GM12878 (cell line): ENCODE data around the gene SLC6A2. TPM values are rescaled to one million over a fixed set of nuclear protein-coding genes. Genes with fewer than 3 reads are reported as not detected.

Experiments
- ATAC-seq: fragments of 200-7000 bp; cut with Tn5 transposase; 3 replicates; pipeline ENCODE4 v1.9.1; 2020; ENCODE audit warnings: mild to moderate bottlenecking, moderate library complexity
- BruUV-seq: library from RNA; stranded (reverse); fragments of 400-500 nt; replicated peaks from 2 replicates; lab custom pipeline; 2021; lab: Mats Ljungman, UMichigan
- CTCF ChIA-PET: fragments of 300-600 bp; sonication (Branson Sonifier 250); formaldehyde crosslinking; extraction: SDS; loops from one replicate; lab custom pipeline; 2021; ENCODE audit warnings: inconsistent platforms; lab: Yijun Ruan, JAX
- POLR2A ChIA-PET: fragments of 350-600 bp; formaldehyde crosslinking; extraction: SDS; loops from one replicate; lab custom pipeline; 2021; ENCODE audit warnings: inconsistent platforms; lab: Charles Lee
- RAD21 ChIA-PET: fragments of 300-600 bp; sonication (Branson Sonifier 250); formaldehyde crosslinking; loops from one replicate; lab custom pipeline; 2023; ENCODE audit warnings: antibody characterized with exemption; ENCODE audit not compliant: unreplicated experiment; lab: Charles Lee
- SMC1A ChIA-PET: fragments of 300-600 bp; sonication (Branson Sonifier 250); formaldehyde crosslinking; loops from one replicate; lab custom pipeline; 2023; ENCODE audit not compliant: unreplicated experiment, uncharacterized antibody; lab: Charles Lee
- DNase-seq: peaks from one replicate; pipeline ENCODE4 v3.0.0-alpha.2; 2011; ENCODE audit warnings: low read depth, low spot score
- FAIRE-seq: peaks from 3 replicates; lab custom pipeline; 2011; peaks lifted over from hg19 to GRCh38; lab: Jason Lieb, UNC
- H2AFZ ChIP-seq: 2 replicates; pipeline ENCODE4 v1.6.0; 2011; ENCODE audit warnings: low read depth, low read length, control low read depth; ENCODE audit not compliant: control insufficient read depth
- H3K27ac ChIP-seq: 2 replicates; pipeline ENCODE4 v1.5.1; 2011; ENCODE audit warnings: control low read depth; ENCODE audit not compliant: control insufficient read depth, insufficient read depth
- H3K27me3 ChIP-seq, 2 experiments: replicated peaks in 1 of 2; 2 replicates each; pipeline versions ENCODE4 v1.6.0 to v1.6.1; 2011; ENCODE audit warnings: low read length in 1 of 2; ENCODE audit not compliant: control insufficient read depth in 2 of 2, insufficient read depth in 2 of 2
- H3K36me3 ChIP-seq, 2 experiments: 2 replicates each; pipeline ENCODE4 v1.5.1; 2011; ENCODE audit warnings: low read length in 1 of 2; ENCODE audit not compliant: control insufficient read depth in 2 of 2, insufficient read depth in 2 of 2
- H3K4me1 ChIP-seq: 2 replicates; pipeline ENCODE4 v1.6.1; 2011; ENCODE audit warnings: mild to moderate bottlenecking, low read length, moderate library complexity, mixed read lengths; ENCODE audit not compliant: control insufficient read depth, insufficient read depth
- H3K4me2 ChIP-seq: 2 replicates; pipeline ENCODE4 v1.6.0; 2011; ENCODE audit warnings: control low read depth; ENCODE audit not compliant: control insufficient read depth, insufficient read depth
- H3K4me3 ChIP-seq: fragments of 200-600 bp; sonication (generic); 2 replicates; pipeline ENCODE4 v1.5.1; 2016
- H3K79me2 ChIP-seq: 2 replicates; pipeline ENCODE4 v1.6.0; 2011; ENCODE audit warnings: low read length; ENCODE audit not compliant: control insufficient read depth, insufficient read depth
- H3K9ac ChIP-seq: 2 replicates; pipeline ENCODE4 v1.8.0; 2011; ENCODE audit warnings: low read length, control low read depth, mixed read lengths; ENCODE audit not compliant: control insufficient read depth, insufficient read depth
- H3K9me3 ChIP-seq: replicated peaks from 3 replicates; pipeline ENCODE4 v1.5.1; 2011; ENCODE audit warnings: mild to moderate bottlenecking, low read length; ENCODE audit not compliant: control insufficient read depth, insufficient read depth
- H4K20me1 ChIP-seq: 2 replicates; pipeline ENCODE4 v1.6.0; 2011; ENCODE audit not compliant: control insufficient read depth, insufficient read depth
- CHD2 ChIP-seq: IDR thresholded peaks from 2 replicates; pipeline ENCODE4 v1.6.1; 2011; ENCODE audit warnings: low read depth, low read length, improper control_type of control experiment, borderline replicate concordance
- DPF2 ChIP-seq: fragments of 450-650 bp; IDR thresholded peaks from 2 replicates; pipeline ENCODE4 v1.6.1; 2017; ENCODE audit warnings: mild to moderate bottlenecking
- EED ChIP-seq: sonication (generic); IDR thresholded peaks from 2 replicates; pipeline ENCODE4 v1.6.1; 2016; ENCODE audit warnings: antibody characterized with exemption, low read depth
- FOXK2 ChIP-seq: fragments of 450-650 bp; IDR thresholded peaks from 2 replicates; pipeline ENCODE4 v1.6.1; 2017; ENCODE audit warnings: mild to moderate bottlenecking, moderate library complexity
- HCFC1 ChIP-seq: fragments of 150-350 bp; IDR thresholded peaks from 2 replicates; pipeline ENCODE4 v1.6.1; 2014; ENCODE audit warnings: low read length
- HDGF ChIP-seq: fragments of 450-650 bp; IDR thresholded peaks from 2 replicates; pipeline ENCODE4 v1.6.1; 2016; ENCODE audit warnings: antibody characterized with exemption
- IRF5 ChIP-seq: fragments of 450-650 bp; IDR thresholded peaks from 2 replicates; pipeline ENCODE4 v1.6.1; 2017; ENCODE audit warnings: borderline replicate concordance
- MAX ChIP-seq: IDR thresholded peaks from 2 replicates; pipeline ENCODE4 v1.6.1; 2012; ENCODE audit warnings: low read depth, low read length, improper control_type of control experiment
- NFYA ChIP-seq: IDR thresholded peaks from 2 replicates; pipeline ENCODE4 v1.6.1; 2011; ENCODE audit warnings: low read depth, mild to moderate bottlenecking, low read length, improper control_type of control experiment, borderline replicate concordance
- NR2C1 ChIP-seq: fragments of 450-650 bp; IDR thresholded peaks from 2 replicates; pipeline ENCODE4 v1.6.1; 2017; ENCODE audit warnings: antibody characterized with exemption, mild to moderate bottlenecking, moderate library complexity
- PAX8 ChIP-seq: fragments of 450-650 bp; IDR thresholded peaks from 2 replicates; pipeline ENCODE4 v1.6.1; 2017; ENCODE audit warnings: mild to moderate bottlenecking, moderate library complexity
- RCOR1 ChIP-seq: conservative IDR thresholded peaks from 2 replicates; pipeline ENCODE4 v1.6.1; 2012; ENCODE audit warnings: low read depth, low read length, improper control_type of control experiment
- SMARCA5 ChIP-seq: fragments of 450-650 bp; IDR thresholded peaks from 2 replicates; pipeline ENCODE4 v1.6.1; 2017; ENCODE audit warnings: mild to moderate bottlenecking
- STAT1 ChIP-seq: fragments of 450-650 bp; conservative IDR thresholded peaks from 2 replicates; pipeline ENCODE4 v1.6.1; 2014; ENCODE audit warnings: antibody characterized with exemption, mild to moderate bottlenecking
- YBX1 ChIP-seq: fragments of 450-650 bp; IDR thresholded peaks from 2 replicates; pipeline ENCODE4 v1.6.1; 2016; ENCODE audit warnings: antibody characterized with exemption
- WGBS: methylation state at CpG from one replicate; pipeline ENCODE4 v1.1.6; 2016; ENCODE audit warnings: low lambda C conversion rate; ENCODE audit not compliant: insufficient replicate concordance, insufficient coverage; ENCODE audit errors: missing lambda C conversion rate; 5-methylcytosine and 5-hydroxymethylcytosine counted together
- in situ Hi-C: fragments of 300-500 bp; cut with MboI; formaldehyde crosslinking; loops from 9 replicates; pipeline ENCODE4 v1.14.3; 2018; ENCODE audit warnings: mixed read lengths
- intact Hi-C: fragments of 100-400 bp; cut with micrococcal nuclease; formaldehyde crosslinking; loops from one replicate; pipeline ENCODE4 v1.14.2; 2022; ENCODE audit not compliant: unreplicated experiment
- polyA plus RNA-seq, 11 experiments: library from polyadenylated mRNA; depleted of rRNA in 4 of 11; unstranded in 6 of 11; stranded (reverse) in 5 of 11; fragments of >200 nt; fragmentation: Nextera tagmentation in 4 of 11; fragmentation: Illumina TruSeq in 1 of 11; extraction: Ambion mirVana in 4 of 11; extraction: Trizol in 1 of 11; gene quantifications; 1 replicate in 1 of 11; 2 replicates in 10 of 11; pipeline versions ENCODE4 v1.2.1 to v1.2.3, GENCODE V29; 2011 to 2016; ENCODE audit warnings: inconsistent platforms in 2 of 11, missing spikeins in 2 of 11, low read depth in 1 of 11
- total RNA-seq, 4 experiments: library from RNA; depleted of rRNA in 3 of 4; stranded (reverse); fragments of >200 nt in 3 of 4; fragmentation: Illumina TruSeq in 1 of 4; extraction: Trizol in 1 of 4; gene quantifications; 2 replicates each; pipeline versions ENCODE4 v1.2.1 to v1.2.3, GENCODE V29; 2013 to 2021
- TF ChIP-seq, protein P1 (sequence below): IDR thresholded peaks from 2 replicates; pipeline ENCODE4 v1.6.1; 2011; ENCODE audit warnings: low read depth, mild to moderate bottlenecking, low read length, moderate library complexity, borderline replicate concordance; ENCODE audit errors: extremely low read depth

SLC6A2 gene
- total and polyA plus RNA-seq, 10 of the 15 experiments (the other 5 are each of a cell fraction or from before 2014, with no cell fraction given): not detected

DNA sequence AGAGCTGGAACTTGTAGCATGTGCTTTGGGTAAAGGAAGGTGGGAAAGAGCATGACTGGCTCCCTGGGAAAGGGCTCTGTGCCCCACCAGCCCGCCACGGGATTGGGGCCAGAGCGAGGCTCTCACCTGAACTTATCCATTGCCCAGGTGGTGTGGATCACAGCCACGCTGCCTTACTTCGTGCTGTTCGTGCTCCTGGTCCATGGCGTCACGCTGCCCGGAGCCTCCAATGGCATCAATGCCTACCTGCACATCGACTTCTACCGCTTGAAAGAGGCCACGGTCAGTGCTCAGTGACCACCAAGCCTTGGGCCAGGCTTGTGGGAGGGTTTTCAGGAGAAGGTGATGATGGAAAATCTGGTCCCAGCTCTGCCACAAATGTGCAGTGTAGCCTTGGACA is 36.0 kb downstream of the SLC6A2 start:
- RAD21 ChIA-PET: no interaction called here
- WGBS: 42% methylated on average over 12 of the region's 12 CpGs

More for the DNA sequence above, 36.0 kb downstream of the SLC6A2 start:
- Histone ChIP-seq H3K79me2 (no peaks in the 10 kb centered on the region), H2AFZ (no peak overlapping the region), H3K4me1 (no peaks in the 10 kb centered on the region), H3K4me2 (no peak overlapping the region), H3K9me3 (no peaks in the 10 kb centered on the region), H3K27ac (no peak overlapping the region), H3K9ac (no peak overlapping the region), H3K4me3 (no peak overlapping the region), H4K20me1 (no peaks in the 10 kb centered on the region), H3K36me3 (no peaks in the 10 kb centered on the region), H3K27me3 (no peaks in the 10 kb centered on the region)
- ChIA-PET POLR2A (no interaction called here), CTCF (interaction anchor here (0.6 kb wide), 1 partner anchor 227 kb away, joined by 3 read pairs; no protein-coding TSS in a partner anchor), SMC1A (no interaction called here)
- TF ChIP-seq STAT1 (no peak), CHD2 (no peak), HDGF (no peak), HCFC1 (no peak), MAX (no peak), DPF2 (no peak), IRF5 (no peak), NR2C1 (no peak), YBX1 (no peak), FOXK2 (no peak), PAX8 (no peak), EED (no peak), RCOR1 (no peak), SMARCA5 (no peak), NFYA (no peak)
- TF ChIP-seq, protein P1, sequence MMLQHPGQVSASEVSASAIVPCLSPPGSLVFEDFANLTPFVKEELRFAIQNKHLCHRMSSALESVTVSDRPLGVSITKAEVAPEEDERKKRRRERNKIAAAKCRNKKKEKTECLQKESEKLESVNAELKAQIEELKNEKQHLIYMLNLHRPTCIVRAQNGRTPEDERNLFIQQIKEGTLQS: no peak
- BruUV-seq: no TSS peak
- intact Hi-C loops (no loop called here), in situ Hi-C loops (no loop called here)
- FAIRE-seq (no peak), DNase-seq (no peak), ATAC-seq (no peak)
